Tibial nerve (tissue), 4 donors: ENCODE results near the gene GTF3C4. TPM values are rescaled to one million over a fixed set of nuclear protein-coding genes. Genes with fewer than 3 reads are reported as not detected.

ENCODE experiments used
- DNase-seq, 2 donors: peaks; one replicate each; pipeline ENCODE4 v3.0.0-alpha.2; 2019; ENCODE audit warnings: low spot score in 2 of 2
- H3K27ac ChIP-seq, 4 donors: fragments of 200-600 bp; sonication (generic) in 3 of 4; one replicate each; pipeline ENCODE4 v1.5.1; 2017 to 2019; ENCODE audit warnings: mild to moderate bottlenecking in 1 of 4
- H3K27me3 ChIP-seq, 2 donors: fragments of 200-600 bp; sonication (generic) in 1 of 2; one replicate each; pipeline versions ENCODE4 v1.5.1 to v1.6.0; 2017 to 2019
- H3K36me3 ChIP-seq, 3 donors: fragments of 200-600 bp; sonication (generic); one replicate each; pipeline ENCODE4 v1.5.1; 2018 to 2019
- H3K4me1 ChIP-seq, 4 donors: fragments of 200-600 bp; sonication (generic) in 3 of 4; one replicate each; pipeline ENCODE4 v1.5.1; 2017 to 2019
- H3K4me3 ChIP-seq, 4 donors: fragments of 200-600 bp; sonication (generic) in 3 of 4; one replicate each; pipeline ENCODE4 v1.5.1; 2017 to 2019; ENCODE audit warnings: mild to moderate bottlenecking in 1 of 4, moderate library complexity in 1 of 4
- H3K9me3 ChIP-seq, 4 donors: fragments of 200-600 bp; sonication (generic) in 3 of 4; one replicate each; pipeline ENCODE4 v1.5.1; 2017 to 2019
- CTCF ChIP-seq, 5 experiments: fragments of 200-600 bp in 3 of 5; fragments of 450-650 bp in 2 of 5; sonication (generic) in 3 of 5; IDR thresholded peaks; one replicate each; pipeline ENCODE4 v1.5.1; 2016 to 2019; ENCODE audit warnings: antibody characterized with exemption in 5 of 5, mild to moderate bottlenecking in 3 of 5, moderate library complexity in 2 of 5
- EP300 ChIP-seq, 2 donors: sonication (generic); formaldehyde crosslinking; IDR thresholded peaks; one replicate each; pipeline ENCODE4 v1.6.1; 2017; ENCODE audit warnings: antibody characterized with exemption in 2 of 2, mild to moderate bottlenecking in 1 of 2
- POLR2A ChIP-seq, 2 donors: fragments of 450-650 bp; IDR thresholded peaks; one replicate each; pipeline ENCODE4 v1.6.1; 2017; ENCODE audit warnings: antibody characterized with exemption in 2 of 2, mild to moderate bottlenecking in 2 of 2, moderate library complexity in 2 of 2
- WGBS, 2 donors: methylation state at CpG; one replicate each; pipeline ENCODE4 v1.1.5; 2018; 5-methylcytosine and 5-hydroxymethylcytosine counted together
- total RNA-seq, 4 donors: library from RNA; depleted of rRNA; stranded (reverse); fragments of >200 nt; gene quantifications; one replicate each; pipeline ENCODE4 v1.1.0, GENCODE V29; 2016

Gene GTF3C4
- total RNA-seq, 4 donors from 2014 or later: 10.5 to 17.4 (median 16.2) TPM

- peaks cover 0 to 94% (median 6%) of the 10 kb centered on the region in 3 donors for H3K36me3 ChIP-seq
- no peaks in the 10 kb centered on the region for H3K9me3 ChIP-seq
- 91 to 92% methylated on average over 7 of the region's 7 CpGs for WGBS, 2 donors
- TF ChIP-seq POLR2A (IDR thresholded peaks at IDR 0.05): no peak
- no peak for TF ChIP-seq CTCF (IDR thresholded peaks at IDR 0.05)
- TF ChIP-seq EP300 (IDR thresholded peaks at IDR 0.05): no peak
- no peaks in the 10 kb centered on the region for H3K4me1 ChIP-seq
- DNase-seq: no peak
- H3K4me3 ChIP-seq: no peak overlapping the region
- no peaks in the 10 kb centered on the region for H3K27me3 ChIP-seq
- H3K27ac ChIP-seq: no peak overlapping the region
These were observed 23.5 kb upstream of the GTF3C4 start for GRCh38 chr9:132646726-132647125.

DNA sequence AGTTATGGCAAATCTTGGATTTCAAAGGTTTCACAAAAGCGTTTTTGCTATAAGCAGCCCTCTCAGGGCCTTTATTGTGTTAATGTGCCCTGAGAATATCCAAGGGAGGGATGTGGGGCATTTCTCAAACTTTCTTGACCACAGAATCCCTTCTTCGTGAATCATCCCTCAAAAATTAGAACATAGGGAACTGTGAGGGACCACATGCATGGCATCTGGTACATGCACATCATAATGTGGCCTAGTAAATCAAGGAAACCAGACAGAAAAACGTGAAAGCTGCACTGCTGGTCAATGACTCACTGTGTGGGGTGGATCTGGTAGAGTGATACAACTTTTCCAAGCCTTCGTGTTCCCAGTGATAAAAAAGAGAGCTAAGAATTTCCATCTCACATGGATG lies 22.9 kb upstream of the GTF3C4 start:
- 65 to 75% methylated on average over 4 of the region's 4 CpGs for WGBS, 2 donors
- TF ChIP-seq CTCF (IDR thresholded peaks at IDR 0.05): no peak
- TF ChIP-seq EP300 (IDR thresholded peaks at IDR 0.05): no peak
- H3K27me3 ChIP-seq: no peaks in the 10 kb centered on the region
- no peak for DNase-seq
- no peak overlapping the region for H3K4me3 ChIP-seq
- H3K36me3 ChIP-seq: peaks cover 0 to 94% (median 6%) of the 10 kb centered on the region in 3 donors
- no peaks in the 10 kb centered on the region for H3K9me3 ChIP-seq
- H3K4me1 ChIP-seq: no peaks in the 10 kb centered on the region
- no peak overlapping the region for H3K27ac ChIP-seq

GRCh38 chr9:132647806-132648205 lies 22.5 kb upstream of the GTF3C4 start:
- no peak for DNase-seq
- Histone ChIP-seq H3K36me3 (peaks cover 0 to 94% (median 6%) of the 10 kb centered on the region in 3 donors), H3K27me3 (no peaks in the 10 kb centered on the region), H3K27ac (no peak overlapping the region), H3K4me3 (no peak overlapping the region), H3K9me3 (no peaks in the 10 kb centered on the region), H3K4me1 (no peaks in the 10 kb centered on the region)
- no peak for TF ChIP-seq CTCF (IDR thresholded peaks at IDR 0.05)
- TF ChIP-seq POLR2A (IDR thresholded peaks at IDR 0.05): no peak
- no peak for TF ChIP-seq EP300 (IDR thresholded peaks at IDR 0.05)
- WGBS, 2 donors: 69 to 83% methylated on average over 2 of the region's 2 CpGs

DNA sequence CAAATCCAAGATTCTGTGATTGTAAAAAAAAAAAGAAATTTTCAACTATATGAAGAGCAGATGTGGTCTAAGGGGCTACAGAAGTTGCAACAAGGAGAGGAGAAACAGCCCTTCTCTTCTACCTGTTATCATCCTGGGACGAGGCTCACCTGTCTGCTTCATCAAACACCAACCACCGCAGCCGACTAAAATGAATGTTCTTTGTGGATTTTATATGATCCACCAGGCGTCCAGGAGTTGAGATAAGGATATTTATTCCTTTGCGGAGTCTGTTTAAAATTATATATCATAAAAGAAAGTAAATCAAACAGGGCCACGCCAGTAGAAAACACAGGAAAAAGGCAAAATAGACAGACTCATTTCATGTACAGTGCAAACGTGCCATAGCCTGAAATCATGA lies 22.0 kb upstream of the GTF3C4 start:
- no peaks in the 10 kb centered on the region for H3K4me1 ChIP-seq
- H3K27me3 ChIP-seq: no peaks in the 10 kb centered on the region
- no peak overlapping the region for H3K4me3 ChIP-seq
- no peak for DNase-seq
- H3K36me3 ChIP-seq: peaks cover 0 to 93% (median 6%) of the 10 kb centered on the region in 3 donors
- WGBS, 2 donors: 94 to 95% methylated on average over 7 of the region's 7 CpGs
- H3K27ac ChIP-seq: no peak overlapping the region
- TF ChIP-seq POLR2A (IDR thresholded peaks at IDR 0.05) (no peak), EP300 (IDR thresholded peaks at IDR 0.05) (no peak), CTCF (IDR thresholded peaks at IDR 0.05) (no peak)
- H3K9me3 ChIP-seq: no peaks in the 10 kb centered on the region

- DNase-seq: no peak
- Histone ChIP-seq H3K27ac (no peak overlapping the region), H3K36me3 (peaks cover 0 to 89% (median 6%) of the 10 kb centered on the region in 3 donors), H3K27me3 (no peaks in the 10 kb centered on the region), H3K4me3 (no peak overlapping the region), H3K9me3 (no peaks in the 10 kb centered on the region), H3K4me1 (no peaks in the 10 kb centered on the region)
- TF ChIP-seq EP300 (IDR thresholded peaks at IDR 0.05) (no peak), CTCF (IDR thresholded peaks at IDR 0.05) (no peak), POLR2A (IDR thresholded peaks at IDR 0.05) (no peak)
- WGBS, 2 donors: 78 to 83% methylated on average over 3 of the region's 3 CpGs
These were observed 21.6 kb upstream of the GTF3C4 start for GRCh38 chr9:132648685-132649084.
